ENCODE data around the gene IL4R.

IL4R gene

GRCh38 chr16:27333104-27333503 lies 19.3 kb downstream of the IL4R start:
- no peak for DNase-seq

GRCh38 chr16:27333549-27333948 lies 19.8 kb downstream of the IL4R start:
- no peak for DNase-seq

- no peak for DNase-seq
Measured at GRCh38 chr16:27334192-27334764, 20.5 kb downstream of the IL4R start.

- no peak for DNase-seq
Measured at GRCh38 chr16:27334838-27335237, 21.1 kb downstream of the IL4R start.

- DNase-seq = no peak
Measured at GRCh38 chr16:27335349-27336053, 21.7 kb downstream of the IL4R start.

GRCh38 chr16:27337024-27337423 lies 23.2 kb downstream of the IL4R start:
- no peak for DNase-seq

GRCh38 chr16:27339180-27339579 lies 25.4 kb downstream of the IL4R start:
- DNase-seq = no peak

GRCh38 chr16:27340654-27341053 lies 26.9 kb downstream of the IL4R start:
- no peak for DNase-seq

GRCh38 chr16:27341549-27341948 lies 27.8 kb downstream of the IL4R start:
- no peak for DNase-seq

GRCh38 chr16:27341971-27342370 lies 28.2 kb downstream of the IL4R start:
- DNase-seq = no peak

- DNase-seq = no peak
Measured at GRCh38 chr16:27344721-27345120, 30.9 kb downstream of the IL4R start.

- no peak for DNase-seq
Measured at GRCh38 chr16:27345201-27345600, 31.4 kb downstream of the IL4R start.

- no peak for DNase-seq
Measured at GRCh38 chr16:27346819-27347218, 33.0 kb downstream of the IL4R start.

- no peak for DNase-seq
Measured at GRCh38 chr16:27347930-27348685, 34.3 kb downstream of the IL4R start.

GRCh38 chr16:27349276-27349675 lies 35.5 kb downstream of the IL4R start:
- no peak for DNase-seq

- DNase-seq = no peak
Measured at GRCh38 chr16:27350006-27350405, 36.2 kb downstream of the IL4R start.

- DNase-seq = no peak
Measured at GRCh38 chr16:27351989-27352388, 38.2 kb downstream of the IL4R start.

GRCh38 chr16:27353853-27354252 lies 40.1 kb downstream of the IL4R start:
- DNase-seq = no peak

- DNase-seq = peak; percentile 53
Measured at GRCh38 chr16:27355610-27356009, 41.8 kb downstream of the IL4R start.

GRCh38 chr16:27356794-27357193 lies 43.0 kb downstream of the IL4R start:
- no peak for DNase-seq

- DNase-seq = no peak
Measured at GRCh38 chr16:27359051-27359450, 45.3 kb downstream of the IL4R start.

GRCh38 chr16:27359615-27360014 lies 45.8 kb downstream of the IL4R start:
- DNase-seq = no peak

- DNase-seq = no peak
Measured at GRCh38 chr16:27361987-27362386, 48.2 kb downstream of the IL4R start.

GRCh38 chr16:27362570-27363245 lies 48.9 kb downstream of the IL4R start:
- DNase-seq = no peak

All from activated CD4-positive, alpha-beta T cell treated with anti-CD3 and anti-CD28 coated beads, Interleukin-2, Interleukin-6, amounts not matched to agents 100 ng/mL and 50 ng/mL, durations not matched to agents 16 hours and 8 hours (primary cell).